Measurements from ENCODE around the gene PARN. TPM values are rescaled to one million over a fixed set of nuclear protein-coding genes. Genes with fewer than 3 reads are reported as not detected.

The PARN gene
- total and polyA plus RNA-seq, 2 of the 8 experiments (the other 6 are each of a cell fraction or from before 2014, with no cell fraction given), result 24.5 to 44.6 TPM

- TF ChIP-seq, protein P1, sequence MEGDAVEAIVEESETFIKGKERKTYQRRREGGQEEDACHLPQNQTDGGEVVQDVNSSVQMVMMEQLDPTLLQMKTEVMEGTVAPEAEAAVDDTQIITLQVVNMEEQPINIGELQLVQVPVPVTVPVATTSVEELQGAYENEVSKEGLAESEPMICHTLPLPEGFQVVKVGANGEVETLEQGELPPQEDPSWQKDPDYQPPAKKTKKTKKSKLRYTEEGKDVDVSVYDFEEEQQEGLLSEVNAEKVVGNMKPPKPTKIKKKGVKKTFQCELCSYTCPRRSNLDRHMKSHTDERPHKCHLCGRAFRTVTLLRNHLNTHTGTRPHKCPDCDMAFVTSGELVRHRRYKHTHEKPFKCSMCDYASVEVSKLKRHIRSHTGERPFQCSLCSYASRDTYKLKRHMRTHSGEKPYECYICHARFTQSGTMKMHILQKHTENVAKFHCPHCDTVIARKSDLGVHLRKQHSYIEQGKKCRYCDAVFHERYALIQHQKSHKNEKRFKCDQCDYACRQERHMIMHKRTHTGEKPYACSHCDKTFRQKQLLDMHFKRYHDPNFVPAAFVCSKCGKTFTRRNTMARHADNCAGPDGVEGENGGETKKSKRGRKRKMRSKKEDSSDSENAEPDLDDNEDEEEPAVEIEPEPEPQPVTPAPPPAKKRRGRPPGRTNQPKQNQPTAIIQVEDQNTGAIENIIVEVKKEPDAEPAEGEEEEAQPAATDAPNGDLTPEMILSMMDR (IDR thresholded peaks at IDR 0.05; ENCODE audit: control extremely low read depth in 1 of 3, insufficient read depth in 1 of 3, low read depth in 1 of 3, low read length in 3 of 3), result peak in 2 of 3 experiments; percentile 79 to 85; a peak in 3 of 4 replicates
- TF ChIP-seq MAFK (IDR thresholded peaks at IDR 0.05; ENCODE audit: low read depth, low read length) (peak; percentile 92), JUN (IDR thresholded peaks at IDR 0.05; ENCODE audit: low read depth, low read length) (no peak), PHF8 (conservative IDR thresholded peaks at IDR 0.05; ENCODE audit: low read depth, low read length) (no peak), CEBPB (IDR thresholded peaks at IDR 0.05; ENCODE audit: low read depth, low read length) (no peak), CHD1 (IDR thresholded peaks at IDR 0.05; ENCODE audit: low read depth, low read length) (no peak), SP2 (IDR thresholded peaks at IDR 0.05; ENCODE audit: low read length) (no peak), ZNF274 (IDR thresholded peaks at IDR 0.05; ENCODE audit: borderline replicate concordance, extremely low read depth, low read length) (no peak)
These were observed 100.9 kb downstream of the PARN start (continued) for GRCh38 chr16:14529010-14529669.
